Stimulated activated CD4-positive, alpha-beta T cell treated with anti-CD3 and anti-CD28 coated beads, Interleukin-2, amount 100 ng/mL, for 48 hours (primary cell): ENCODE data around the gene TMEM88.

Experiments used
- DNase-seq, 2 donors: peaks; one replicate each; pipeline ENCODE4 v3.0.0-alpha.2; 2020

Gene TMEM88

GRCh38 chr17:7844292-7845154, 10.3 kb upstream of the TMEM88 start:
- peak; percentile 73 to 80 for DNase-seq

DNA sequence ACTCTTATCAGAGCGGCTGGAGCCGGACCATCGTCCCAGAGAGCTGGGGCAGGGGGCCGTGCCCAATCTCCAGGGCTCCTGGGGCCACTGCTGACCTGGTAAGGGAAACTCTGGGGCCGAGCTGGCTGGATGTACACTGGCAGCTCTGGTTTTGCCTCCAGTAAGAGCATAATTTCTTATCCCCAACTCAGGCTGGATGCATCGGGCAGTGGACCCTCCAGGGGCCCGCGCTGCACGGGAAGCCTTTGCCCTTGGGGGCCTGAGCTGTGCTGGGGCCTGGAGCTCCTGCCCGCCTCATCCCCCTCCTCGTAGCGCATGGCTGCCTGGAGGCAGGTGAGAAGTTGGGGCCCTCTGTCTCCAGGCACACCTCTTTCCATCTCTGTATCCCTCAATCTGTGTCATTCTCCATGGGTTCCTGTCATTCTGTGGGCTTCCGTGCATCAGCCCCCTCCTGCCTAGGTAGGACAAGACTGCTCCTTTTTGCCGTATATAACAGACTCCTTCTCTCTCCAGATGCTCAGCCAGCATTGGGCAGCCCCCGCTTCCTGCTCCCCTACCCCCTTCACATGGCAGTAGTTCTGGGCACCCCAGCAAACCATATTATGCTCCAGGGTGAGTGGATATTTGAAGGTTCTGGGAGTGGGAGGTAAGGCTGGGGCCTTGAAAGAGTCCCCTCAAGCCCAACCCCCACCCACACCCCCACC, 9.4 kb upstream of the TMEM88 start:
- no peak for DNase-seq

GRCh38 chr17:7846063-7846735, 8.7 kb upstream of the TMEM88 start:
- DNase-seq: no peak

DNA sequence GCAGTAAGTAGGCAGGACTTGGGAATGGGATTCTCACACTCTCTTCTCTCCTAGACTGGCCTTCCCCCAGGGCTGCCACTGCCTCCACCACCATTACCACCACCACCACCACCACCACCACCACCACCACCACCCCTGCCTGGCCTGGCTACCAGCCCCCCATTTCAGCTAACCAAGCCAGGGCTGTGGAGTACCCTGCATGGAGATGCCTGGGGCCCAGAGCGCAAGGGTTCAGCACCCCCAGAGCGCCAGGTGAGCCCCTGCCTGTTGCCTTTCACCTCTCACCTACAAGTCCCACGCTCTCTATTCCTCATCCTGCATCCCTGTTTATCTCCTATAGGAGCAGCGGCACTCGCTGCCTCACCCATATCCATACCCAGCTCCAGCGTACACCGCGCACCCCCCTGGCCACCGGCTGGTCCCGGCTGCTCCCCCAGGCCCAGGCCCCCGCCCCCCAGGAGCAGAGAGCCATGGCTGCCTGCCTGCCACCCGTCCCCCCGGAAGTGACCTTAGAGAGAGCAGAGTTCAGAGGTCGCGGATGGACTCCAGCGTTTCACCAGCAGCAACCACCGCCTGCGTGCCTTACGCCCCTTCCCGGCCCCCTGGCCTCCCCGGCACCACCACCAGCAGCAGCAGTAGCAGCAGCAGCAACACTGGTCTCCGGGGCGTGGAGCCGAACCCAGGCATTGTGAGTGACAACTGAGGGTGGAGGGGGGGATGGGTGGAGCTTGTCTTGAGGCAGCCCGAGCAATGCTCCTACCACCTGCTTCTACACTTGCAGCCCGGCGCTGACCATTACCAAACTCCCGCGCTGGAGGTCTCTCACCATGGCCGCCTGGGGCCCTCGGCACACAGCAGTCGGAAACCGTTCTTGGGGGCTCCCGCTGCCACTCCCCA, 7.9 kb upstream of the TMEM88 start:
- no peak for DNase-seq

- DNase-seq: no peak
These were observed 6.7 kb upstream of the TMEM88 start for GRCh38 chr17:7848131-7848579.

GRCh38 chr17:7848739-7849129, 6.1 kb upstream of the TMEM88 start:
- no peak for DNase-seq

DNA sequence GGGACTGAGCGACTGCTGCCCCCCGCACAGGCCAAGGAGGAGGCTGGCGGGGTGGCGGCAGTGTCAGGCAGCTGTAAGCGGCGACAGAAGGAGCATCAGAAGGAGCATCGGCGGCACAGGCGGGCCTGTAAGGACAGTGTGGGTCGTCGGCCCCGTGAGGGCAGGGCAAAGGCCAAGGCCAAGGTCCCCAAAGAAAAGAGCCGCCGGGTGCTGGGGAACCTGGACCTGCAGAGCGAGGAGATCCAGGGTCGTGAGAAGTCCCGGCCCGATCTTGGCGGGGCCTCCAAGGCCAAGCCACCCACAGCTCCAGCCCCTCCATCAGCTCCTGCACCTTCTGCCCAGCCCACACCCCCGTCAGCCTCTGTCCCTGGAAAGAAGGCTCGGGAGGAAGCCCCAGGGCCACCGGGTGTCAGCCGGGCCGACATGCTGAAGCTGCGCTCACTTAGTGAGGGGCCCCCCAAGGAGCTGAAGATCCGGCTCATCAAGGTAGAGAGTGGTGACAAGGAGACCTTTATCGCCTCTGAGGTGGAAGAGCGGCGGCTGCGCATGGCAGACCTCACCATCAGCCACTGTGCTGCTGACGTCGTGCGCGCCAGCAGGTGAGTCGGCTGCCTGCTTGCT, 5.6 kb upstream of the TMEM88 start:
- no peak for DNase-seq

GRCh38 chr17:7849751-7850504, 4.9 kb upstream of the TMEM88 start:
- DNase-seq: no peak

DNA sequence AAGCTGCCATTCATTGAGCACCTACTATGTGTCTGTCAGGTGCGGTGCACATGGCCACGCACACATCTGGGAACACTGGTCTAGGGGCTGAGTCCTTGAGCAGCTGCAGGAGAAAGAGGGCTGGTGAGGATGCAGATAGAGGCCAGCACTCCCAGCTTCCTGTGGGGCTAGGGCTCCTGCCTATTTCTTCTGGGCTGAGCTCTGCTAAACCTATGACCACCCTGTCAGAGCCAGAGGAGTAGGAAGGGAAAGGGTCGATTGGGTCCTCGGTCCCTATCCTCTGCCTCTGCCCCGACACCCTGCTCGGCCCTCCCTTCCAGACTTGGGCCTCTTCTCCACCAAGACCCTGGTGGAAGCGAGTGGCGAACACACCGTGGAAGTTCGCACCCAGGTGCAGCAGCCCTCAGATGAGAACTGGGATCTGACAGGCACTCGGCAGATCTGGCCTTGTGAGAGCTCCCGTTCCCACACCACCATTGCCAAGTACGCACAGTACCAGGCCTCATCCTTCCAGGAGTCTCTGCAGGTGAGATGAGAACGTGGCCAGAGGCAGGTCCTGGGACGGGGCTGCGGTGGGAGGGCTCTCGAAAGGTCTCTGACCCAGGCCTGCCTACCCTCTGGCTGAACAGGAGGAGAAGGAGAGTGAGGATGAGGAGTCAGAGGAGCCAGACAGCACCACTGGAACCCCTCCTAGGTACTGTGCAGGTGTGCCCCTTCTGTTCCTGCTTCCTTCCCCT, 4.0 kb upstream of the TMEM88 start:
- no peak for DNase-seq

DNA sequence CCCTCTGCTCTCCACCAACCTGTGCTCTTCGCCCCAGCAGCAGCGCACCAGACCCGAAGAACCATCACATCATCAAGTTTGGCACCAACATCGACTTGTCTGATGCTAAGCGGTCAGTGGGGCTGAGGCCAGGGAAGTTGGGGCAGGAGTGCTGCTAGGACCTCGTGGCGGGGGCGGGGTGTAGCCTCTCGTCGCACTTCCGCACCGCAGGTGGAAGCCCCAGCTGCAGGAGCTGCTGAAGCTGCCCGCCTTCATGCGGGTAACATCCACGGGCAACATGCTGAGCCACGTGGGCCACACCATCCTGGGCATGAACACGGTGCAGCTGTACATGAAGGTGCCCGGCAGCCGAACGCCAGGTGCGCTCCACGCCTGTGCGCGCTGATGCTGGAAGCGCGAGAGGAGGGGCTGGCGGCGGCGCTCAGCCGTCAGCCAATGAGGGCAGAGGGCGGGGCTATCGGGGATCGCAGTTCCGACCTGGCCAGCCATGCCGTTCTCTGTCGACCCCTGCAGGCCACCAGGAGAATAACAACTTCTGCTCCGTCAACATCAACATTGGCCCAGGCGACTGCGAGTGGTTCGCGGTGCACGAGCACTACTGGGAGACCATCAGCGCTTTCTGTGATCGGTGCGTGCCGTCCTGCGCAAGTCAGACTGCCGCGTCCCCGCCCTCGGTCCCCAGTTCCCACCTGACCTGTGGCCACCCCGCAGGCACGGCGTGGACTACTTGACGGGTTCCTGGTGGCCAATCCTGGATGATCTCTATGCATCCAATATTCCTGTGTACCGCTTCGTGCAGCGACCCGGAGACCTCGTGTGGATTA, 3.2 kb upstream of the TMEM88 start:
- peak; percentile 93 to 94 for DNase-seq

DNA sequence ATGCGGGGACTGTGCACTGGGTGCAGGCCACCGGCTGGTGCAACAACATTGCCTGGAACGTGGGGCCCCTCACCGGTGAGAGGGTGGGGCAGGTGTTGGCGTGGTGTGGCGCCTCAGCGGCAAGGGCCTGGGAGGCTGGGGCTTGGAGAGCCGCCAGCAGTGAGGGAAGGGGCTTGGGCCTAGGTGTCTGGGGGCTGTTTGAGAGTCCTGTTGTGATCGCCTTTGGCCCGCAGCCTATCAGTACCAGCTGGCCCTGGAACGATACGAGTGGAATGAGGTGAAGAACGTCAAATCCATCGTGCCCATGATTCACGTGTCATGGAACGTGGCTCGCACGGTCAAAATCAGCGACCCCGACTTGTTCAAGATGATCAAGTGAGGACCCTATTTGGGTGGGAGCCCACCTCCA, 2.6 kb upstream of the TMEM88 start:
- no peak for DNase-seq

DNA sequence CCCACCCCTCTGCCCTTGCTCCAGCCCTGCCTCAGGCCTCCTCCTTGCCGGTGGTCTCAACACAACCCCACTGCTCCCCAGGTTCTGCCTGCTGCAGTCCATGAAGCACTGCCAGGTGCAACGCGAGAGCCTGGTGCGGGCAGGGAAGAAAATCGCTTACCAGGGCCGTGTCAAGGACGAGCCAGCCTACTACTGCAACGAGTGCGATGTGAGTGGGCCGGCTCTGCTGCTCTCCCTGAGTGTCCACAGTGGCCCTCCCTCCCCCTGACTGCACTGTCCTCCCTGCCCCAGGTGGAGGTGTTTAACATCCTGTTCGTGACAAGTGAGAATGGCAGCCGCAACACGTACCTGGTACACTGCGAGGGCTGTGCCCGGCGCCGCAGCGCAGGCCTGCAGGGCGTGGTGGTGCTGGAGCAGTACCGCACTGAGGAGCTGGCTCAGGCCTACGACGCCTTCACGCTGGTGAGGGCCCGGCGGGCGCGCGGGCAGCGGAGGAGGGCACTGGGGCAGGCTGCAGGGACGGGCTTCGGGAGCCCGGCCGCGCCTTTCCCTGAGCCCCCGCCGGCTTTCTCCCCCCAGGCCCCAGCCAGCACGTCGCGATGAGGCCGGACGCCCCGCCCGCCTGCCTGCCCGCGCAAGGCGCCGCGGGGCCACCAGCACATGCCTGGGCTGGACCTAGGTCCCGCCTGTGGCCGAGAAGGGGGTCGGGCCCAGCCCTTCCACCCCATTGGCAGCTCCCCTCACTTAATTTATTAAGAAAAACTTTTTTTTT, 1.8 kb upstream of the TMEM88 start:
- DNase-seq: no peak

- DNase-seq: no peak
These were observed 1.2 kb upstream of the TMEM88 start for GRCh38 chr17:7853691-7854038.

DNA sequence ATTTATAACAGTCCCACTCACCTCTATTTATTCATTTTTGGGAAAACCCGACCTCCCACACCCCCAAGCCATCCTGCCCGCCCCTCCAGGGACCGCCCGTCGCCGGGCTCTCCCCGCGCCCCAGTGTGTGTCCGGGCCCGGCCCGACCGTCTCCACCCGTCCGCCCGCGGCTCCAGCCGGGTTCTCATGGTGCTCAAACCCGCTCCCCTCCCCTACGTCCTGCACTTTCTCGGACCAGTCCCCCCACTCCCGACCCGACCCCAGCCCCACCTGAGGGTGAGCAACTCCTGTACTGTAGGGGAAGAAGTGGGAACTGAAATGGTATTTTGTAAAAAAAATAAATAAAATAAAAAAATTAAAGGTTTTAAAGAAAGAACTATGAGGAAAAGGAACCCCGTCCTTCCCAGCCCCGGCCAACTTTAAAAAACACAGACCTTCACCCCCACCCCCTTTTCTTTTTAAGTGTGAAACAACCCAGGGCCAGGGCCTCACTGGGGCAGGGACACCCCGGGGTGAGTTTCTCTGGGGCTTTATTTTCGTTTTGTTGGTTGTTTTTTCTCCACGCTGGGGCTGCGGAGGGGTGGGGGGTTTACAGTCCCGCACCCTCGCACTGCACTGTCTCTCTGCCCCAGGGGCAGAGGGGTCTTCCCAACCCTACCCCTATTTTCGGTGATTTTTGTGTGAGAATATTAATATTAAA, 638 bp upstream of the TMEM88 start:
- no peak for DNase-seq

DNA sequence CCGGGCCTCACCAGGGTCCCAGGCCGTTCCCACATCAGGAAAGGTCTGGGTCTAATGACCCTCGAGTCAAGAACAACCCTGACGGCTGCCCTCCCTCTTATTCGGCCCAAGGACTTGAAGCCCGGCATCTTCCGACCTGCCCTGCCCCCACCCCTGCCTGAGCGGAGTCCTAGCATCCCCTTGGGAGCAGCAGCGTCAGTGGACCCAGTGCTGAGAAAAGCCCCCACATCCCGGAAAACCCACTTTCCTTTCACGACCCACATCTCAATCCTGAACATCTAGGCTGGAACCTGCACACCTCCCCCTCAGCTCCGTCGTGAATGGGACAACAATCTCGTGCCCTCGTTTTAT, 769 bp downstream of the TMEM88 start:
- DNase-seq: no peak

GRCh38 chr17:7856011-7856810, 1.3 kb downstream of the TMEM88 start:
- DNase-seq: no peak
